ENCODE data around the gene ANKS1B.
"Not testable (repeated sequence)": the region's sequence is repeated elsewhere in the genome, so short reads cannot be mapped to it uniquely, and the experiment has no call there.

ANKS1B gene

GRCh38 chr12:99067171-99067785 lies 917.5 kb downstream of the ANKS1B start:
- no peak for DNase-seq (ENCODE audit: low read depth in 2 of 2, low spot score in 1 of 2)

GRCh38 chr12:99066726-99067125 lies 918.0 kb downstream of the ANKS1B start:
- DNase-seq (ENCODE audit: low read depth in 2 of 2, low spot score in 1 of 2) = no peak

- DNase-seq (ENCODE audit: low read depth in 2 of 2, low spot score in 1 of 2) = no peak
Measured at GRCh38 chr12:99063182-99063581, 921.6 kb downstream of the ANKS1B start.

- no peak for DNase-seq (ENCODE audit: low read depth in 2 of 2, low spot score in 1 of 2)
Measured at GRCh38 chr12:99059824-99060511, 924.8 kb downstream of the ANKS1B start.

GRCh38 chr12:99057670-99058069 lies 927.1 kb downstream of the ANKS1B start:
- no peak for DNase-seq (ENCODE audit: low read depth in 2 of 2, low spot score in 1 of 2)

GRCh38 chr12:99056186-99056585 lies 928.5 kb downstream of the ANKS1B start:
- DNase-seq (ENCODE audit: low read depth in 2 of 2, low spot score in 1 of 2) = no peak

GRCh38 chr12:99055299-99055698 lies 929.4 kb downstream of the ANKS1B start:
- no peak for DNase-seq (ENCODE audit: low read depth in 2 of 2, low spot score in 1 of 2)

- no peak for DNase-seq (ENCODE audit: low read depth in 2 of 2, low spot score in 1 of 2)
Measured at GRCh38 chr12:99054601-99055128, 930.1 kb downstream of the ANKS1B start.

- no peak for DNase-seq (ENCODE audit: low read depth in 2 of 2, low spot score in 1 of 2)
Measured at GRCh38 chr12:99053616-99054362, 930.9 kb downstream of the ANKS1B start.

- DNase-seq (ENCODE audit: low read depth in 2 of 2, low spot score in 1 of 2) = no peak
Measured at GRCh38 chr12:99049774-99050173, 935.0 kb downstream of the ANKS1B start.

- DNase-seq (ENCODE audit: low read depth in 2 of 2, low spot score in 1 of 2) = no peak
Measured at GRCh38 chr12:99045158-99045557, 939.6 kb downstream of the ANKS1B start.

GRCh38 chr12:99043319-99043914 lies 941.3 kb downstream of the ANKS1B start:
- DNase-seq (ENCODE audit: low read depth in 2 of 2, low spot score in 1 of 2) = no peak

- DNase-seq (ENCODE audit: low read depth in 2 of 2, low spot score in 1 of 2) = no peak
Measured at GRCh38 chr12:99042226-99042625, 942.5 kb downstream of the ANKS1B start.

GRCh38 chr12:99039367-99040120 lies 945.2 kb downstream of the ANKS1B start:
- no peak for DNase-seq (ENCODE audit: low read depth in 2 of 2, low spot score in 1 of 2)

GRCh38 chr12:99036566-99036965 lies 948.2 kb downstream of the ANKS1B start:
- no peak for DNase-seq (ENCODE audit: low read depth in 2 of 2, low spot score in 1 of 2)

- no peak for DNase-seq (ENCODE audit: low read depth in 2 of 2, low spot score in 1 of 2)
Measured at GRCh38 chr12:99035803-99036202, 948.9 kb downstream of the ANKS1B start.

- DNase-seq (ENCODE audit: low read depth in 2 of 2, low spot score in 1 of 2) = not testable (repeated sequence)
Measured at GRCh38 chr12:99034201-99034600, 950.5 kb downstream of the ANKS1B start.

- no peak for DNase-seq (ENCODE audit: low read depth in 2 of 2, low spot score in 1 of 2)
Measured at GRCh38 chr12:99029511-99030271, 955.0 kb downstream of the ANKS1B start.

GRCh38 chr12:99027461-99027860 lies 957.3 kb downstream of the ANKS1B start:
- no peak for DNase-seq (ENCODE audit: low read depth in 2 of 2, low spot score in 1 of 2)

GRCh38 chr12:99027055-99027393 lies 957.7 kb downstream of the ANKS1B start:
- DNase-seq (ENCODE audit: low read depth in 2 of 2, low spot score in 1 of 2) = no peak

Data from stimulated activated CD8-positive, alpha-beta memory T cell treated with anti-CD3 and anti-CD28 coated beads, Interleukin-4, amount 100 ng/mL, for 1 hour (primary cell).